Loucy (cell line): Measurements from ENCODE around the gene PRUNE2.

Experiments
- H2AFZ ChIP-seq: fragments of 200-600 bp; sonication (generic); 2 replicates; pipeline ENCODE4 v1.6.0; 2016; ENCODE audit warnings: antibody characterized with exemption, mild to moderate bottlenecking, low read length, moderate library complexity
- H3F3A ChIP-seq: fragments of 200-600 bp; 2 replicates; pipeline ENCODE4 v1.6.0; 2016; ENCODE audit warnings: antibody characterized with exemption, low read depth, mild to moderate bottlenecking
- H3K27me3 ChIP-seq: fragments of 200-600 bp; sonication (generic); 2 replicates; pipeline ENCODE4 v1.6.1; 2014; ENCODE audit warnings: low read length, mild to moderate bottlenecking; ENCODE audit not compliant: insufficient read depth, poor library complexity, severe bottlenecking
- H3K36me3 ChIP-seq: fragments of 200-600 bp; sonication (generic); 2 replicates; pipeline ENCODE4 v1.6.1; 2016; ENCODE audit warnings: low read length; ENCODE audit not compliant: insufficient read depth
- H3K4me1 ChIP-seq: fragments of 200-600 bp; sonication (generic); 2 replicates; pipeline ENCODE4 v1.5.1; 2014; ENCODE audit warnings: low read length, mild to moderate bottlenecking; ENCODE audit not compliant: insufficient read depth, poor library complexity, severe bottlenecking
- H3K4me2 ChIP-seq: fragments of 200-600 bp; sonication (generic); 2 replicates; pipeline ENCODE4 v1.6.0; 2014; ENCODE audit warnings: antibody characterized with exemption, low read length, low read depth, mild to moderate bottlenecking; ENCODE audit not compliant: poor library complexity, severe bottlenecking
- H3K4me3 ChIP-seq: fragments of 200-600 bp; sonication (generic); 2 replicates; pipeline ENCODE4 v1.5.1; 2014; ENCODE audit warnings: low read length, mild to moderate bottlenecking, mixed read lengths; ENCODE audit not compliant: poor library complexity, severe bottlenecking
- H3K79me2 ChIP-seq: fragments of 200-600 bp; sonication (generic); 2 replicates; pipeline ENCODE4 v1.6.1; 2014; ENCODE audit warnings: low read length; ENCODE audit not compliant: insufficient read depth
- H3K9ac ChIP-seq: fragments of 200-600 bp; sonication (generic); 2 replicates; pipeline ENCODE4 v1.6.0; 2014; ENCODE audit warnings: mild to moderate bottlenecking, low read depth, low read length, moderate library complexity; ENCODE audit not compliant: poor library complexity, severe bottlenecking
- H3K9me2 ChIP-seq: fragments of 200-600 bp; sonication (generic); replicated peaks from 2 replicates; pipeline ENCODE4 v1.6.1; 2016; ENCODE audit warnings: low read depth, low read length, mixed read lengths
- H3K9me3 ChIP-seq: fragments of 200-600 bp; sonication (generic); 2 replicates; pipeline ENCODE4 v1.6.1; 2014; ENCODE audit warnings: mild to moderate bottlenecking, antibody characterized with exemption, low read length, low read depth; ENCODE audit not compliant: insufficient read depth
- H4K20me1 ChIP-seq: fragments of 200-600 bp; sonication (generic); 2 replicates; pipeline ENCODE4 v1.6.0; 2014; ENCODE audit warnings: antibody characterized with exemption, low read length, mild to moderate bottlenecking; ENCODE audit not compliant: insufficient read depth, poor library complexity, severe bottlenecking
- EZH2phosphoT487 ChIP-seq: fragments of 200-600 bp; IDR thresholded peaks from 2 replicates; pipeline ENCODE4 v1.6.1; 2018; ENCODE audit warnings: antibody characterized with exemption, mild to moderate bottlenecking, moderate library complexity, borderline replicate concordance
- TF ChIP-seq, protein P1 (sequence below): fragments of 200-600 bp; sonication (generic); conservative IDR thresholded peaks from 2 replicates; pipeline ENCODE4 v1.5.1; 2014; ENCODE audit warnings: mild to moderate bottlenecking, antibody characterized with exemption, low read length

The PRUNE2 gene

DNA sequence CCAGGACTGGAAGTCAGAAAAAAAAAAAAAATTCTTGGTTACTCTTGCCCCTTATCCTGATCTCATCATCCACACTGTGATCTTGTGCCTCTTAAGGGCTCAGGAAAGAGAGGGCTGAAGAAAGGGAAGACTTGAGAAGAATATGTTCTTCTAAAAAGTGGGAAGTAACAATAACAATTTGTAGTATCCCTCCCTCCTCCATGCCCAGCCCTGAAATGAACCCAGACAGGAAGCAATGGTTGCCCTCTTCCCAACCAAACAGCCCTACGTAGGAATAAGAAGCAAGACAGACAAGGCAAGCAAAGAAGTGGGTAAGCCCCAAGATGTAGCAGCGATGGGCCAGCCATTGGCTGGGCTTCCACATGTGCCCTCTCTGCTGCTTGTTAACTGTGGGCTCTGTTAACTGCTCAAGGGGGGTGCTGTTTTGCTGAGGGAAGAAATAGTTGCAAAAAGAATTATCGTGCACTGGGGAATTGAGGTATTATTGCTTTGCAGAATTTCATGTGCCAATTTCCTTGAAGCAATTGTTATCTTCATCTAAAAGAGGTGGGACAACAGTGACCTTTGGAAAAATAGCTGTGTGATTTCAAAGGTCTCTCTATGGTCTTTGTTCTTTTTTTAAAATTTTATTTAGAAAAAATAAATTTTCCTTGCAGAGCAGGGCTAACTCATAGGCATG, 288.3 kb downstream of the PRUNE2 start:
- 0 out of 2 replicates have a peak overlapping the region, but pooled peaks have one; percentile 12 for H2AFZ ChIP-seq
- H3K36me3 ChIP-seq: no peaks in the 10 kb centered on the region
- no peaks in the 10 kb centered on the region for H3K27me3 ChIP-seq
- no peaks in the 10 kb centered on the region for H3K9me3 ChIP-seq
- H4K20me1 ChIP-seq: no peaks in the 10 kb centered on the region
- no peak overlapping the region for H3K4me2 ChIP-seq
- peaks cover 67% of the 10 kb centered on the region for H3K4me1 ChIP-seq
- H3K79me2 ChIP-seq: no peaks in the 10 kb centered on the region
- H3K9ac ChIP-seq: peak overlapping the region; percentile 28
- H3K9me2 ChIP-seq: no peaks in the 10 kb centered on the region
- no peaks in the 10 kb centered on the region for H3F3A ChIP-seq
- TF ChIP-seq, protein P1, sequence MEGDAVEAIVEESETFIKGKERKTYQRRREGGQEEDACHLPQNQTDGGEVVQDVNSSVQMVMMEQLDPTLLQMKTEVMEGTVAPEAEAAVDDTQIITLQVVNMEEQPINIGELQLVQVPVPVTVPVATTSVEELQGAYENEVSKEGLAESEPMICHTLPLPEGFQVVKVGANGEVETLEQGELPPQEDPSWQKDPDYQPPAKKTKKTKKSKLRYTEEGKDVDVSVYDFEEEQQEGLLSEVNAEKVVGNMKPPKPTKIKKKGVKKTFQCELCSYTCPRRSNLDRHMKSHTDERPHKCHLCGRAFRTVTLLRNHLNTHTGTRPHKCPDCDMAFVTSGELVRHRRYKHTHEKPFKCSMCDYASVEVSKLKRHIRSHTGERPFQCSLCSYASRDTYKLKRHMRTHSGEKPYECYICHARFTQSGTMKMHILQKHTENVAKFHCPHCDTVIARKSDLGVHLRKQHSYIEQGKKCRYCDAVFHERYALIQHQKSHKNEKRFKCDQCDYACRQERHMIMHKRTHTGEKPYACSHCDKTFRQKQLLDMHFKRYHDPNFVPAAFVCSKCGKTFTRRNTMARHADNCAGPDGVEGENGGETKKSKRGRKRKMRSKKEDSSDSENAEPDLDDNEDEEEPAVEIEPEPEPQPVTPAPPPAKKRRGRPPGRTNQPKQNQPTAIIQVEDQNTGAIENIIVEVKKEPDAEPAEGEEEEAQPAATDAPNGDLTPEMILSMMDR: no peak
- no peak for TF ChIP-seq EZH2phosphoT487
- H3K4me3 ChIP-seq: no peak overlapping the region

DNA sequence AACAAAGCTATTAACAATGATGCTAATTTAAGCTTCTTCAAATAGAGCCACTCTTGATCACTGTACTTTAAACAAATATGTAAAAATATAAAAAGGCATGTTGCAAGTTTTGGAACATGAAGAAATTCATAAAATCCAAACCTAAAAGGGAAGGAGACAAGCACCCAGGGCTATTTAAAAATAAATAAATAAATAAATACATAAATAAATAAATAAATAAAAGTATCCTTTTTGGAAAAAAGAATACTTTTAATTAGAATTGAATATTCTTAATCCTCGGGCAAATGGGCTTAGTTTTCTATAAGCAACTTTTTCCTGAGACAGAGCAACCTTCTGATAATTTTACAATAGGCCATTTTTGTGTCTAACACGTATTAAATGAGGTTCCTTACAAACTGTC, 289.1 kb downstream of the PRUNE2 start:
- Histone ChIP-seq H3K4me3 (no peak overlapping the region), H3K9me2 (no peaks in the 10 kb centered on the region), H3K79me2 (no peaks in the 10 kb centered on the region), H2AFZ (no peak overlapping the region), H3K9me3 (no peaks in the 10 kb centered on the region), H3K9ac (peak overlapping the region; percentile 28), H3K36me3 (no peaks in the 10 kb centered on the region), H3K4me2 (no peak overlapping the region), H3K27me3 (no peaks in the 10 kb centered on the region), H4K20me1 (no peaks in the 10 kb centered on the region), H3F3A (no peaks in the 10 kb centered on the region), H3K4me1 (peaks cover 75% of the 10 kb centered on the region)
- TF ChIP-seq, protein P1: no peak
- no peak for TF ChIP-seq EZH2phosphoT487

- Histone ChIP-seq H3K9me3 (no peaks in the 10 kb centered on the region), H3K36me3 (no peaks in the 10 kb centered on the region), H3K9me2 (no peaks in the 10 kb centered on the region), H3F3A (no peaks in the 10 kb centered on the region), H3K4me3 (no peak overlapping the region), H4K20me1 (no peaks in the 10 kb centered on the region), H3K4me1 (peaks cover 77% of the 10 kb centered on the region), H3K9ac (peak overlapping the region; percentile 2), H3K79me2 (no peaks in the 10 kb centered on the region), H2AFZ (no peak overlapping the region), H3K27me3 (no peaks in the 10 kb centered on the region), H3K4me2 (no peak overlapping the region)
- no peak for TF ChIP-seq EZH2phosphoT487
- TF ChIP-seq, protein P1: no peak
These were observed 290.7 kb downstream of the PRUNE2 start for GRCh38 chr9:76615177-76615603.
